HepG2 (cell line): ENCODE measurements around the gene PLEKHN1. TPM values are rescaled to one million over a fixed set of nuclear protein-coding genes. Genes with fewer than 3 reads are reported as not detected.

Experiments used
- CCDC6 ChIP-seq: sonication (generic); formaldehyde crosslinking; IDR thresholded peaks from 2 replicates; pipeline ENCODE4 v1.8.1; 2022; ENCODE audit warnings: mild to moderate bottlenecking, missing genetic modification reagents, moderate library complexity
- DPF2 ChIP-seq: sonication (generic); formaldehyde crosslinking; IDR thresholded peaks from 2 replicates; pipeline ENCODE4 v1.4.0; 2020; ENCODE audit warnings: mild to moderate bottlenecking, low read depth, missing genetic modification reagents, borderline replicate concordance
- FOXO4 ChIP-seq: sonication (generic); formaldehyde crosslinking; conservative IDR thresholded peaks from 2 replicates; pipeline ENCODE4 v1.8.1; 2023; ENCODE audit warnings: missing genetic modification reagents
- HES4 ChIP-seq: sonication (generic); formaldehyde crosslinking; IDR thresholded peaks from 2 replicates; pipeline ENCODE4 v1.9.0; 2021; ENCODE audit warnings: mild to moderate bottlenecking, missing genetic modification reagents, borderline replicate concordance
- HNF1A ChIP-seq, 2 experiments: sonication (generic) in 1 of 2; formaldehyde crosslinking in 1 of 2; IDR thresholded peaks; 2 replicates each; pipeline versions ENCODE4 v1.4.0 to v1.6.1; 2016 to 2020; ENCODE audit warnings: borderline replicate concordance in 1 of 2, low read depth in 1 of 2, mild to moderate bottlenecking in 1 of 2, missing genetic modification reagents in 1 of 2
- KLF15 ChIP-seq: sonication (generic); formaldehyde crosslinking; IDR thresholded peaks from 2 replicates; pipeline ENCODE4 v1.8.1; 2023; ENCODE audit warnings: borderline replicate concordance, mild to moderate bottlenecking, inconsistent platforms, missing genetic modification reagents, mixed read lengths
- THAP11 ChIP-seq: IDR thresholded peaks from 2 replicates; pipeline ENCODE4 v1.6.1; 2016; ENCODE audit warnings: missing biosample characterization, missing genetic modification reagents
- TMF1 ChIP-seq: sonication (generic); formaldehyde crosslinking; IDR thresholded peaks from 2 replicates; pipeline ENCODE4 v1.8.1; 2022; ENCODE audit warnings: low read depth, missing genetic modification reagents
- ZNF644 ChIP-seq: IDR thresholded peaks from 2 replicates; pipeline ENCODE4 v1.6.1; 2016; ENCODE audit warnings: low read depth
- ZSCAN30 ChIP-seq: sonication (generic); formaldehyde crosslinking; IDR thresholded peaks from 2 replicates; pipeline ENCODE4 v1.5.0; 2020; ENCODE audit warnings: mild to moderate bottlenecking, missing genetic modification reagents
- ZSCAN31 ChIP-seq: sonication (generic); formaldehyde crosslinking; IDR thresholded peaks from 2 replicates; pipeline ENCODE4 v1.5.0; 2020; ENCODE audit warnings: low read depth, mild to moderate bottlenecking, missing genetic modification reagents
- polyA plus RNA-seq, 8 experiments: library from polyadenylated mRNA; depleted of rRNA in 3 of 8; stranded (reverse) in 7 of 8; unstranded in 1 of 8; fragments of >200 nt; fragmentation: Illumina TruSeq in 4 of 8; extraction: Trizol in 4 of 8; gene quantifications; 2 replicates each; pipeline versions ENCODE4 v1.2.1 to v1.2.3, GENCODE V29; 2011 to 2016; ENCODE audit warnings: low read depth in 4 of 8, missing spikeins in 1 of 8, mixed read lengths in 1 of 8; ENCODE audit not compliant: insufficient read depth in 1 of 8
- total RNA-seq, 5 experiments: library from RNA; depleted of rRNA; stranded (reverse); fragments of >200 nt; fragmentation: Illumina TruSeq; extraction: Trizol; gene quantifications; 2 replicates each; pipeline ENCODE4 v1.2.3, GENCODE V29; 2016; ENCODE audit warnings: low read depth in 1 of 5
- TF ChIP-seq, protein P1 (sequence below): sonication (generic); formaldehyde crosslinking; IDR thresholded peaks from 2 replicates; pipeline ENCODE4 v1.4.0; 2020; ENCODE audit warnings: missing genetic modification reagents
- TF ChIP-seq, protein P2 (sequence below): sonication (generic); formaldehyde crosslinking; IDR thresholded peaks from 2 replicates; pipeline ENCODE4 v1.4.0; 2020; ENCODE audit warnings: missing genetic modification reagents
- TF ChIP-seq, protein P3 (sequence below): sonication (generic); formaldehyde crosslinking; IDR thresholded peaks from 2 replicates; pipeline ENCODE4 v1.5.1; 2020; ENCODE audit warnings: missing genetic modification reagents, mild to moderate bottlenecking, borderline replicate concordance

Gene PLEKHN1
- total and polyA plus RNA-seq, 2 of the 13 experiments (the other 11 are each of a cell fraction or from before 2014, with no cell fraction given), result 0.42 to 0.58 TPM

- TF ChIP-seq HNF1A (IDR thresholded peaks at IDR 0.05; ENCODE audit: low read depth) (no peak), HNF1A (CRISPR knock-in tag; IDR thresholded peaks at IDR 0.05; ENCODE audit: borderline replicate concordance) (0 out of 2 replicates have a peak, but pooled peaks have one; percentile 11), KLF15 (CRISPR knock-in tag) (no peak), CCDC6 (no peak), THAP11 (no peak), ZSCAN31 (CRISPR knock-in tag) (peak; percentile 55; the same call in 1 of the 2 replicates), TMF1 (CRISPR knock-in tag) (peak; percentile 73; the same call in 1 of the 2 replicates), ZNF644 (CRISPR knock-in tag) (no peak), ZSCAN30 (CRISPR knock-in tag) (no peak), DPF2 (CRISPR knock-in tag) (no peak), FOXO4 (CRISPR knock-in tag) (no peak), HES4 (no peak)
- TF ChIP-seq, protein P1, sequence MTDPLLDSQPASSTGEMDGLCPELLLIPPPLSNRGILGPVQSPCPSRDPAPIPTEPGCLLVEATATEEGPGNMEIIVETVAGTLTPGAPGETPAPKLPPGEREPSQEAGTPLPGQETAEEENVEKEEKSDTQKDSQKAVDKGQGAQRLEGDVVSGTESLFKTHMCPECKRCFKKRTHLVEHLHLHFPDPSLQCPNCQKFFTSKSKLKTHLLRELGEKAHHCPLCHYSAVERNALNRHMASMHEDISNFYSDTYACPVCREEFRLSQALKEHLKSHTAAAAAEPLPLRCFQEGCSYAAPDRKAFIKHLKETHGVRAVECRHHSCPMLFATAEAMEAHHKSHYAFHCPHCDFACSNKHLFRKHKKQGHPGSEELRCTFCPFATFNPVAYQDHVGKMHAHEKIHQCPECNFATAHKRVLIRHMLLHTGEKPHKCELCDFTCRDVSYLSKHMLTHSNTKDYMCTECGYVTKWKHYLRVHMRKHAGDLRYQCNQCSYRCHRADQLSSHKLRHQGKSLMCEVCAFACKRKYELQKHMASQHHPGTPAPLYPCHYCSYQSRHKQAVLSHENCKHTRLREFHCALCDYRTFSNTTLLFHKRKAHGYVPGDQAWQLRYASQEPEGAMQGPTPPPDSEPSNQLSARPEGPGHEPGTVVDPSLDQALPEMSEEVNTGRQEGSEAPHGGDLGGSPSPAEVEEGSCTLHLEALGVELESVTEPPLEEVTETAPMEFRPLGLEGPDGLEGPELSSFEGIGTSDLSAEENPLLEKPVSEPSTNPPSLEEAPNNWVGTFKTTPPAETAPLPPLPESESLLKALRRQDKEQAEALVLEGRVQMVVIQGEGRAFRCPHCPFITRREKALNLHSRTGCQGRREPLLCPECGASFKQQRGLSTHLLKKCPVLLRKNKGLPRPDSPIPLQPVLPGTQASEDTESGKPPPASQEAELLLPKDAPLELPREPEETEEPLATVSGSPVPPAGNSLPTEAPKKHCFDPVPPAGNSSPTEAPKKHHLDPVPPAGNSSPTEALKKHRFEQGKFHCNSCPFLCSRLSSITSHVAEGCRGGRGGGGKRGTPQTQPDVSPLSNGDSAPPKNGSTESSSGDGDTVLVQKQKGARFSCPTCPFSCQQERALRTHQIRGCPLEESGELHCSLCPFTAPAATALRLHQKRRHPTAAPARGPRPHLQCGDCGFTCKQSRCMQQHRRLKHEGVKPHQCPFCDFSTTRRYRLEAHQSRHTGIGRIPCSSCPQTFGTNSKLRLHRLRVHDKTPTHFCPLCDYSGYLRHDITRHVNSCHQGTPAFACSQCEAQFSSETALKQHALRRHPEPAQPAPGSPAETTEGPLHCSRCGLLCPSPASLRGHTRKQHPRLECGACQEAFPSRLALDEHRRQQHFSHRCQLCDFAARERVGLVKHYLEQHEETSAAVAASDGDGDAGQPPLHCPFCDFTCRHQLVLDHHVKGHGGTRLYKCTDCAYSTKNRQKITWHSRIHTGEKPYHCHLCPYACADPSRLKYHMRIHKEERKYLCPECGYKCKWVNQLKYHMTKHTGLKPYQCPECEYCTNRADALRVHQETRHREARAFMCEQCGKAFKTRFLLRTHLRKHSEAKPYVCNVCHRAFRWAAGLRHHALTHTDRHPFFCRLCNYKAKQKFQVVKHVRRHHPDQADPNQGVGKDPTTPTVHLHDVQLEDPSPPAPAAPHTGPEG (CRISPR knock-in tag), result 0 out of 2 replicates have a peak, but pooled peaks have one; percentile 1
- TF ChIP-seq, protein P2, sequence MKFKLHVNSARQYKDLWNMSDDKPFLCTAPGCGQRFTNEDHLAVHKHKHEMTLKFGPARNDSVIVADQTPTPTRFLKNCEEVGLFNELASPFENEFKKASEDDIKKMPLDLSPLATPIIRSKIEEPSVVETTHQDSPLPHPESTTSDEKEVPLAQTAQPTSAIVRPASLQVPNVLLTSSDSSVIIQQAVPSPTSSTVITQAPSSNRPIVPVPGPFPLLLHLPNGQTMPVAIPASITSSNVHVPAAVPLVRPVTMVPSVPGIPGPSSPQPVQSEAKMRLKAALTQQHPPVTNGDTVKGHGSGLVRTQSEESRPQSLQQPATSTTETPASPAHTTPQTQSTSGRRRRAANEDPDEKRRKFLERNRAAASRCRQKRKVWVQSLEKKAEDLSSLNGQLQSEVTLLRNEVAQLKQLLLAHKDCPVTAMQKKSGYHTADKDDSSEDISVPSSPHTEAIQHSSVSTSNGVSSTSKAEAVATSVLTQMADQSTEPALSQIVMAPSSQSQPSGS (CRISPR knock-in tag), result no peak
- TF ChIP-seq, protein P3, sequence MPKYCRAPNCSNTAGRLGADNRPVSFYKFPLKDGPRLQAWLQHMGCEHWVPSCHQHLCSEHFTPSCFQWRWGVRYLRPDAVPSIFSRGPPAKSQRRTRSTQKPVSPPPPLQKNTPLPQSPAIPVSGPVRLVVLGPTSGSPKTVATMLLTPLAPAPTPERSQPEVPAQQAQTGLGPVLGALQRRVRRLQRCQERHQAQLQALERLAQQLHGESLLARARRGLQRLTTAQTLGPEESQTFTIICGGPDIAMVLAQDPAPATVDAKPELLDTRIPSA (CRISPR knock-in tag), result 0 out of 2 replicates have a peak, but pooled peaks have one; percentile 40
Observed at GRCh38 chr1:999725-1000356, 33.6 kb downstream of the PLEKHN1 start, which contains the start of gene HES4 (continued).
